Testis (tissue), 3 donors: ENCODE results near the gene TSTD2. TPM values are rescaled to one million over a fixed set of nuclear protein-coding genes. Genes with fewer than 3 reads are reported as not detected.
A peak's percentile ranks its signal among the peaks of the same experiment; 100 is the strongest.

Experiments used
- DNase-seq: peaks from one replicate; pipeline ENCODE4 v3.0.0-alpha.2; 2019
- H3K27ac ChIP-seq, 2 donors: fragments of 200-600 bp; sonication (generic); one replicate each; pipeline ENCODE4 v1.5.1; 2019
- H3K27me3 ChIP-seq: fragments of 200-600 bp; sonication (generic); one replicate; pipeline ENCODE4 v1.5.1; 2019
- H3K36me3 ChIP-seq: fragments of 200-600 bp; sonication (generic); one replicate; pipeline ENCODE4 v1.5.1; 2017; ENCODE audit warnings: low read depth; ENCODE audit errors: missing control alignments
- H3K4me1 ChIP-seq: fragments of 200-600 bp; sonication (generic); one replicate; pipeline ENCODE4 v1.5.1; 2019
- H3K4me3 ChIP-seq, 2 donors: fragments of 200-600 bp; sonication (generic); one replicate each; pipeline ENCODE4 v1.5.1; 2017 to 2019
- H3K9me3 ChIP-seq: fragments of 200-600 bp; sonication (generic); one replicate; pipeline ENCODE4 v1.5.1; 2017
- POLR2A ChIP-seq: fragments of 450-650 bp; IDR thresholded peaks from one replicate; pipeline ENCODE4 v1.6.1; 2017; ENCODE audit warnings: antibody characterized with exemption, mild to moderate bottlenecking, moderate library complexity
- WGBS, 2 donors: methylation state at CpG; one replicate each; pipeline ENCODE4 v1.1.5; 2018; 5-methylcytosine and 5-hydroxymethylcytosine counted together
- intact Hi-C: fragments of 100-400 bp; cut with DNase I; formaldehyde crosslinking; loops from one replicate; pipeline ENCODE4 v1.15.1; 2023; ENCODE audit warnings: low total_unique reads
- polyA plus RNA-seq: library from polyadenylated mRNA; stranded (reverse); fragments of 350-450 nt; fragmentation: Illumina TruSeq; extraction: RNeasy Lipid Tissue Mini Kit (QIAGEN cat#74804); gene quantifications from one replicate; pipeline ENCODE4 v1.2.3, GENCODE V29; 2014; ENCODE audit warnings: low read depth, low replicate concordance; ENCODE audit not compliant: insufficient read depth
- total RNA-seq, 2 donors: library from RNA; depleted of rRNA; stranded (reverse); fragments of >200 nt; gene quantifications; one replicate each; pipeline ENCODE4 v1.2.3, GENCODE V29; 2016
- TF ChIP-seq, protein P1 (sequence below), 3 experiments: fragments of 450-650 bp in 2 of 3; fragments of 200-600 bp in 1 of 3; sonication (generic) in 1 of 3; IDR thresholded peaks; one replicate each; pipeline ENCODE4 v1.5.1; 2016 to 2019; ENCODE audit warnings: antibody characterized with exemption in 3 of 3, mild to moderate bottlenecking in 2 of 3, moderate library complexity in 1 of 3

Gene TSTD2
- total and polyA plus RNA-seq, 3 donors from 2014 or later = 20.0 to 35.6 (median 31.8) TPM

DNA sequence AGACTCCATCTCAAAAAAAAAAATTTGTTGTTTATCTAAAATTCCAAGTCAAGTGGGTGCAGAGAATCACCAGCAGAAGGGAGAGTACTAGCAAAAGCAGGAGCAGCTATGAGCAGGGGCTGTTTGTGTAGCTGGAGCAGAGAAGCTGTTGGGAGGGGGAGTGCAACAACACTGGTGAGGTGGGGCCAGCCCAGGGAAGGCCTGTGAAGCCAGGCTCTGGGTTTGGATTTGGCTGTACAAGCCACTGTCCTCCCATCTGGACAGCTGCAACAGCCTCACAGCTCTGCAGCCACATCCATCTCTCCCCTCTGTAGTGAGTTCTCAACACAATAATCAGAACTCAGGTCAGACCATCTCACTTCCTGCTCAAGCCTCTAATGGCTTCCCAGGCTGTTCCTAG is 72.3 kb downstream of the TSTD2 start:
- Histone ChIP-seq H3K4me1 (peaks cover 36% of the 10 kb centered on the region), H3K36me3 (no peaks in the 10 kb centered on the region), H3K27ac (no peak overlapping the region), H3K9me3 (no peaks in the 10 kb centered on the region), H3K27me3 (no peaks in the 10 kb centered on the region), H3K4me3 (no peak overlapping the region)
- TF ChIP-seq POLR2A = no peak
- TF ChIP-seq, protein P1, sequence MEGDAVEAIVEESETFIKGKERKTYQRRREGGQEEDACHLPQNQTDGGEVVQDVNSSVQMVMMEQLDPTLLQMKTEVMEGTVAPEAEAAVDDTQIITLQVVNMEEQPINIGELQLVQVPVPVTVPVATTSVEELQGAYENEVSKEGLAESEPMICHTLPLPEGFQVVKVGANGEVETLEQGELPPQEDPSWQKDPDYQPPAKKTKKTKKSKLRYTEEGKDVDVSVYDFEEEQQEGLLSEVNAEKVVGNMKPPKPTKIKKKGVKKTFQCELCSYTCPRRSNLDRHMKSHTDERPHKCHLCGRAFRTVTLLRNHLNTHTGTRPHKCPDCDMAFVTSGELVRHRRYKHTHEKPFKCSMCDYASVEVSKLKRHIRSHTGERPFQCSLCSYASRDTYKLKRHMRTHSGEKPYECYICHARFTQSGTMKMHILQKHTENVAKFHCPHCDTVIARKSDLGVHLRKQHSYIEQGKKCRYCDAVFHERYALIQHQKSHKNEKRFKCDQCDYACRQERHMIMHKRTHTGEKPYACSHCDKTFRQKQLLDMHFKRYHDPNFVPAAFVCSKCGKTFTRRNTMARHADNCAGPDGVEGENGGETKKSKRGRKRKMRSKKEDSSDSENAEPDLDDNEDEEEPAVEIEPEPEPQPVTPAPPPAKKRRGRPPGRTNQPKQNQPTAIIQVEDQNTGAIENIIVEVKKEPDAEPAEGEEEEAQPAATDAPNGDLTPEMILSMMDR (IDR thresholded peaks at IDR 0.05) = no peak
- DNase-seq = no peak
- intact Hi-C loops = no loop called here

DNA sequence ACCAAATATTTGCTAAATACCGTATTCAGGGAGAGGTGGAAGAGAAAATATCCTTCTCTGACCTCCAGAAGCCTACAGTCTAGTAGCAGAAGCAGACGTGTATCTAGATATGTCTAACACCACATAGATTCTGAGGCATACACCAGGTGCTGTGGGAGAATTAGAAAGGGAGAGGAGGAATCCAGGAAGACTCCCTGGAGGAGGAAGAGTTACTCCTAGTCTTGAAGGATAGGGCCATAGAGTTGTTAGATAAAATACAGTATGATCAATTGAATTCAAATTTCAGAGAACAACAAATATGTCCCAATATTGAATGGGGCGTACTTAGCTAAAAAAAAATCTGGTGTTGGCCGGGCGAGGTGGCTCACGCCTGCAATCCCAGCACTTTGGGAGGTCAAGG is 73.0 kb downstream of the TSTD2 start:
- TF ChIP-seq POLR2A = no peak
- TF ChIP-seq, protein P1 (IDR thresholded peaks at IDR 0.05) = no peak
- Histone ChIP-seq H3K27ac (no peak overlapping the region), H3K4me3 (no peak overlapping the region), H3K9me3 (no peaks in the 10 kb centered on the region), H3K36me3 (no peaks in the 10 kb centered on the region), H3K27me3 (no peaks in the 10 kb centered on the region), H3K4me1 (peaks cover 40% of the 10 kb centered on the region)
- intact Hi-C loops = no loop called here
- 82 to 83% methylated on average over 6 of the region's 6 CpGs for WGBS, 2 donors
- no peak for DNase-seq

DNA sequence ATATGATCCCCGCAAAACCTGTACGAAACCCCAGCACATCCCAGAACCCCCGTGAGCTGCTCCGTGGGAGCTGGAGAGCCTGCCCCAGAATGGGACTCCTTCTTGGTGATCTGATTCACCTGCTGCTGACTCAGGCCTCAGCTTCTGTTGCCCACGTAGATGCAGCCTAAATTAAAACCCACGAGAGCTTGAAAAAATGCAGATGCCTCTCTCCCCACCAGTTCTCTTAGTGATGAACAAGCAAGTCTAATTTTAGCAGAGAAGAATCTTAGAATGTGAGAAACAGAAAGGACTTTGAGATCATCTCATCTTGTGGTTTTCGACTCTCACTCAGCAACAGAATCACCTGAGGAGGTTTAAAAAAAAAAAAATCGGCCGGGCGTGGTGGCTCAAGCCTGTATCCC is 74.1 kb downstream of the TSTD2 start:
- peak overlapping the region; percentile 95 to 96 for H3K27ac ChIP-seq
- intact Hi-C loops = loop anchor here (10.0 kb wide), 1 partner anchor 54 kb away; the partner anchor contains the start of gene TMOD1
- no peak overlapping the region for H3K4me3 ChIP-seq
- H3K36me3 ChIP-seq = no peaks in the 10 kb centered on the region
- no peaks in the 10 kb centered on the region for H3K27me3 ChIP-seq
- H3K9me3 ChIP-seq = no peaks in the 10 kb centered on the region
- TF ChIP-seq, protein P1 (IDR thresholded peaks at IDR 0.05) = no peak
- DNase-seq = no peak
- WGBS, 2 donors = 77 to 83% methylated on average over 10 of the region's 10 CpGs
- H3K4me1 ChIP-seq = peaks cover 42% of the 10 kb centered on the region

DNA sequence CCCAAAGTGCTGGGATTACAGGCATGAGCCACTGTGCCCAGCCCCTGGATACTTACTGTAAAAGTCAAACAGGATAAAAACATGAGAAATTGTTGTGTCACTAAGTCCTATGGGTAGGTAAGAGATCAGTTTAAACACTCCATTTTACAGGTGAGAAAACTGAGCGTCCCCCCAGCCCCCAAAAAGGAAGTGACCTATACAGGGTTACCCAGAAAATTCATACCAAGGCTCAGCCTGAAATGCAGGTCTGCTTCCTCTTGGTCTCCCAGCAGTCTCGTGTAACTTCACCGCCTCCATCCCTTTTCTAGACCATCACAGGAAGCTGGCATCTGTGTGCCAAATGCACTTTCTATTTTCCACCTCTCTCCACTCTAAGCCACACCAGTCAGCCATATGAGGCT is 74.5 kb downstream of the TSTD2 start:
- peak overlapping the region; percentile 95 to 96 for H3K27ac ChIP-seq
- H3K4me3 ChIP-seq = no peak overlapping the region
- no peaks in the 10 kb centered on the region for H3K27me3 ChIP-seq
- peaks cover 41% of the 10 kb centered on the region for H3K4me1 ChIP-seq
- 68 to 73% methylated on average over 3 of the region's 3 CpGs for WGBS, 2 donors
- intact Hi-C loops = loop anchor here (10.0 kb wide), 1 partner anchor 54 kb away; the partner anchor contains the start of gene TMOD1
- no peaks in the 10 kb centered on the region for H3K36me3 ChIP-seq
- no peak for TF ChIP-seq POLR2A
- TF ChIP-seq, protein P1 (IDR thresholded peaks at IDR 0.05) = no peak
- no peaks in the 10 kb centered on the region for H3K9me3 ChIP-seq
- no peak for DNase-seq

DNA sequence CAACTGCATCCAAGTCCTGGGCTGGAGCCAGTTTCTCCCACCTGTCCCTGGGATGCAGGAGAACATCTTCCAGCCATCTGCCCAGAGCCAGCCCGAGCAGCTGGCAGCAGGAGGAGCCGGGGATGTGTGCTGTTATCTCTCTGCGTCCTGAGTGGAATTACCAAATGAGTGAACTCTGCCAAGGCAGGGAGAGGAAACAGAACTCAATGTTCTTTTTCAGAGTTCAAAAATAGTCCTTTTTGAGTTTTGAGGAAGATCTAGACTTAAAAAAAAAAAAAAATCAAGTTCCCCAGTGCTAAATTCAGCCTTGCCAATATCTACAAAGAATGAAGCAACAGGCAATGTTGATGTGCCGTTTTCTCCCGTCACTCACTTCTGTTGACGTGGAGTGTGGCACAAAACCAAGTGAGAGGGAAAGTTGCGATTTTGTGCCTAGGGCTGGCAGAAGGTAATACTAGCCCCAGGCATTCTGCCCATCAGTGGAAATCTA is 75.5 kb downstream of the TSTD2 start:
- no peak for TF ChIP-seq POLR2A
- TF ChIP-seq, protein P1 (IDR thresholded peaks at IDR 0.05) = no peak
- H3K4me3 ChIP-seq = no peak overlapping the region
- intact Hi-C loops = loop anchor here (10.0 kb wide), 1 partner anchor 53 kb away; the partner anchor contains the start of gene TMOD1
- peak; percentile 85 for DNase-seq
- H3K27me3 ChIP-seq = no peaks in the 10 kb centered on the region
- no peaks in the 10 kb centered on the region for H3K9me3 ChIP-seq
- H3K27ac ChIP-seq = peak overlapping the region; percentile 95 to 96
- H3K36me3 ChIP-seq = no peaks in the 10 kb centered on the region
- peaks cover 41% of the 10 kb centered on the region for H3K4me1 ChIP-seq
- 25 to 28% methylated on average over 6 to 7 of the region's 7 CpGs for WGBS, 2 donors
